Epithelial cell of proximal tubule (primary cell): ENCODE results near the gene WBP2NL. TPM values are rescaled to one million over a fixed set of nuclear protein-coding genes. Genes with fewer than 3 reads are reported as not detected.

Experiments used
- DNase-seq: peaks from one replicate; pipeline ENCODE4 v3.0.0-alpha.2; 2011; ENCODE audit warnings: low read depth
- H3K4me3 ChIP-seq: 2 replicates; pipeline ENCODE4 v1.5.1; 2011; ENCODE audit warnings: low read depth, mild to moderate bottlenecking, low read length
- CTCF ChIP-seq: conservative IDR thresholded peaks from 2 replicates; pipeline ENCODE4 v1.5.1; 2012; ENCODE audit warnings: low read depth, mild to moderate bottlenecking, low read length
- total RNA-seq: library from RNA; depleted of rRNA; stranded (reverse); fragments of >200 nt; gene quantifications from 2 replicates; pipeline ENCODE4 v1.2.3, GENCODE V29; 2015

WBP2NL gene
- total RNA-seq, 1 donor from 2014 or later, result 0.17 TPM

- TF ChIP-seq CTCF, result no peak
- DNase-seq, result no peak
- no peak overlapping the region for H3K4me3 ChIP-seq
Measured at GRCh38 chr22:41970601-41971000, 28.0 kb upstream of the WBP2NL start.

GRCh38 chr22:41971431-41971830 lies 27.2 kb upstream of the WBP2NL start:
- no peak overlapping the region for H3K4me3 ChIP-seq
- no peak for TF ChIP-seq CTCF
- DNase-seq, result no peak

DNA sequence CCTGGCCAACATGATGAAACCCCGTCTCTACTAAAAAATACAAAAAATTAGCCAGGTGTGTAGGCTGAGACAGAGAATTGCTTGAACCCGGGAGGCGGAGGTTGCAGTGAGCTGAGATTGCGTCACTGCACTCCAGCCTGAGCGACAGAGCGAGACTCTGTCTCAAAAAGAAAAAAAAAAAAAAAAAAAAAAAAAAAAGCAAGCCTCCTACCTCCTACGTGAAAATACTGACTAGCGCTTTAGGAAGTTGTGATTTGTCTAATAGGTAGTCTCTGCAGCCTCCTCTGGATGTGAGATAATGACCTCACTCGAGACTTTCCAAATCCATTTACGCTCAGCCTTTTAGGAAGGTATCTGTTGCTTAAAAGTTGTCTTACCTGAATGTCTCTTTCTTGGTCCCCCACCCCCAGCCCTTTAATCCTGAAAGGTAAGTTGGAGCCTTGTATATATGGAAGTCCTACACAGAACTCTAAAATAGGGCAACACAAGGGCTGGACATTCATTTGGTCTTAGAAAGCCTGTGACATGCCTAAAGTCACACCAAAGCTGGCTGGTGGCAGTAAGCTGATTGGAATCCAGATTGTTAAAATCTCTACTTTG lies 23.8 kb upstream of the WBP2NL start:
- H3K4me3 ChIP-seq, result no peak overlapping the region
- no peak for TF ChIP-seq CTCF
- no peak for DNase-seq

- TF ChIP-seq CTCF, result no peak
- H3K4me3 ChIP-seq, result no peak overlapping the region
- DNase-seq, result no peak
Measured at GRCh38 chr22:41975299-41976069, 23.1 kb upstream of the WBP2NL start.

DNA sequence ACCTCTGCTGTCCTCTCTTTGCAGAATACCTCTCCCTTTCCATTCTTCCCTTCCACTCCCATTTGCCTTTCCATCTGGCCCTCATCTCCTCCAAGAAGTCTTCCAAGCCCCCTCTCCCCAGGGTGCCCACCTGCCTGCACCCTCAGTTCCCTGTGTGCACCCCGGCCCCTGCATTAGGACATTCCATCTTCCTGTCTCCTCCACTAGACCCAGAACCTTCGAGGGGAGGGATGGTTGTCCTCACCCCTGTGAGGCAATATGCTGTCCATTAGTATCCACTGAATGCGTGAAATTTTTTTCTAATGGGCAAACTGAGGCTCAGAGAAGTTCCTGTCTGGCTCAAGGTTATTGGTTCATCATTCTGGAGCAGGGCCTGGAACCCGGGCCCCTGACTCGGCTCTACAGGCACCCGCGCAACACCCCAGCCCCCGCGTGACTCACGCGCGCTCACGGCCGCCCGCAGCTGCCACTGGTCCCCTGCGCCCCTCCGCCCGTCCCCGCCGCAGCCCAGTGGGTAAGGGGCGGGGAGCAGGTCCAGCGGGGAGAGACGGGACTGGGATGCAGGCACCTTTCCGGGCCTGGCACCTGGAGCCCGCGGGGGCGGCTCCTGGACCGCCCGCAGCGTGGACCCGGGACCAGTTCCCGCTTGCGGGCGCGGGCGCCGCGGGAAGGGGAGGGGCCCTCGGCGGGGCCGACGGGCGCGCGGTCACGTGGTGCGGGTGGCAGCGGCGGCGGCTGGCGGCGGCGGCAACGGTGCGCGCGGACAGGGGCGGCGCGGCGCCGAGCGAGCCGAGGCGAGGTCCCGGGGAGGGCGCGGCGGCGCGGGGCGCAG lies 22.3 kb upstream of the WBP2NL start:
- no peak for TF ChIP-seq CTCF
- no peak for DNase-seq
- H3K4me3 ChIP-seq, result peak overlapping the region; percentile 40

DNA sequence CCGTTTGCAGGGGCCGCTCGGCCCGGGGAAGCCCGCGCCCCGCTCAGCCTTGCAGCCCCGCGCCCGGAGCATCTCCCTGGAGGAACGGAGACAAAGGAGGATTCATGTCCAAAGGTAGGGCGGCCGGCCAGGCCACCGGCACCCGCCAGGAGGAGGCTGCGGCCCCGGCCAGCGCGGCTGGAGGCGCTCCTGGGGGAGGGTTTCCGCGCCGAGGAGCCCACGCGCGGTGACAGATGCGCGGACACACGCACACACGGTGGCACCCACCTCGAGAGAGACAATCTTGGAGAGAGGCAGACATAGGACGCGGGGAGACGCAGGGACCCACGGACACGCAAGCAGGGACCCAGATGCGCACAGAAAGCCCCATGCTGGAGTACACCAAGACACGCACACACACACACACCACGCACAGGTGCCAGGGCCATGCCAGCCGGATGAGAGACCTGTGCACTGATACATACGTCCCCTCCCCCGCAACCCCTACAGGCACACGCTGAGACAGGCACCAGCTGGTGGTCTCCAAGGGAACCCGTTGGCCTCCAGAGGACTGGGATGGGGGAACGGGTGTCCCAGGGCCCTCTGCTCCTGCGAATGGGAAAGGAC lies 21.5 kb upstream of the WBP2NL start:
- no peak for DNase-seq
- TF ChIP-seq CTCF, result no peak
- H3K4me3 ChIP-seq, result peak overlapping the region; percentile 19
